MM.1S (cell line): ENCODE data around the gene CCSER2.
"Not testable (repeated sequence)": the region's sequence is repeated elsewhere in the genome, so short reads cannot be mapped to it uniquely, and the experiment has no call there.

Source experiments
- CTCF ChIP-seq: fragments of 300-600 bp; sonication (generic); IDR thresholded peaks from 2 replicates; pipeline ENCODE4 v1.5.1; 2016; ENCODE audit warnings: antibody characterized with exemption, low read length, mixed read lengths
- EZH2 ChIP-seq: fragments of 300-600 bp; sonication (generic); optimal IDR thresholded peaks from 2 replicates; pipeline ENCODE3; 2017; ENCODE audit warnings: low read depth, mild to moderate bottlenecking, antibody characterized with exemption, low read length, mixed read lengths

GRCh38 chr10:84528526-84528925 lies 200.1 kb downstream of the CCSER2 start:
- TF ChIP-seq EZH2, CTCF: not testable (repeated sequence)
